HG03575 (cell line): Measurements from ENCODE around the gene SMR3A.

Experiments
- ATAC-seq: cut with Tn5 transposase; IDR thresholded peaks from one replicate; pipeline ENCODE4 v1.9.1; 2021; ENCODE audit not compliant: unreplicated experiment, insufficient number of reproducible peaks, low FRiP score; ENCODE audit errors: extremely low read depth

The SMR3A gene

GRCh38 chr4:70405765-70406164 is 45.2 kb downstream of the SMR3A start:
- no peak for ATAC-seq
